GM18511 (cell line): ENCODE measurements around the gene ZNF322.

Experiments
- ATAC-seq: cut with Tn5 transposase; IDR thresholded peaks from one replicate; pipeline ENCODE4 v1.9.1; 2021; ENCODE audit warnings: mild to moderate bottlenecking, moderate library complexity; ENCODE audit not compliant: unreplicated experiment

Gene ZNF322

DNA sequence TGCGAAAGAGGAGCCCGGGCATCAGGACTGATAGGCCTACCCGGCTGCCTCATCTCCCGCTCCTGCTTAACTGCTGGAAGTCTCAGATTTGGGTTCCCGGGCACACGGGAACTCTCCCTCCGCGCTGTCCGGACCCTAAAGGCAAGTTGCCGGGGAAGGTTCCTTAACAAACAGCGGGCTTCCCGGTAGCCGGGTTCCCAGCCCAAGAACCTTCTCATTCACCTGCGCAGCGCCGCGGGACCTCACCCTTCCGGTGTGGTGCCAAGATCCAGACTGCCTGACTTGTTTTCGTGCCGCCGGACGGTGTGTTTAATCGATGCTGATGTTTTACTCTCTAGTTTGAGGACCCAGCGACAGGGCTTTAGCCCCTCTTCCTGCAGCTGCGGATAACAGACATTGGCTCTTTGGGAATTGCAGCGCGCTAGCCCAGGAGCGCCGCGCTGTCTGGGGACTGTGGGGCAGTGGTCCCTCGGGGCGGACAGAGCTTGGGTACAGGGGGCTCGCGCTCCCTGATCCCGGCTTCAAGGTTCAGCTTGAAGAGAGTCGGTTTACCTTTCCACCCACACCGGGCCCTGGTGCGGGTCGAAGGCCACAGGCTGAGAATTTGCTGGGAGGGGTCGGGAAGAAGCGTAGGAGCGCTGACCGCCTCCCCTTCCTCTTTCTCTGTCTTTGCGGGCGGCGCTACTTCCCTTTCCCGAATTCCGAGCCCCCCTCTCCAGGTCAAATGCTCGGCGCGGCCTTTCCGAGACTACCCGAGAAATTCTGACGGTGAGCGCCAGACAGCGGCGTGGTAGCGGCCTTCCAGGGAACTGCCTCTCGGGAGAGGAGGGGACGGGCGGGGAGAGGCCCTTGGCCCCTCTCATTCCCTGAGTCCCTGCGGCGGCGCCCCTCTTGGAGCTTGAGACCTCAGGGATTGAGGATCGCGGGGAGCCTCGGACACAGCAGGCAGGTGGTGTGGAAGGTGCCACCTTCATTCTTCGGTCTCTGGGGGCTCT is 45.6 kb downstream of the ZNF322 start:
- no peak for ATAC-seq

DNA sequence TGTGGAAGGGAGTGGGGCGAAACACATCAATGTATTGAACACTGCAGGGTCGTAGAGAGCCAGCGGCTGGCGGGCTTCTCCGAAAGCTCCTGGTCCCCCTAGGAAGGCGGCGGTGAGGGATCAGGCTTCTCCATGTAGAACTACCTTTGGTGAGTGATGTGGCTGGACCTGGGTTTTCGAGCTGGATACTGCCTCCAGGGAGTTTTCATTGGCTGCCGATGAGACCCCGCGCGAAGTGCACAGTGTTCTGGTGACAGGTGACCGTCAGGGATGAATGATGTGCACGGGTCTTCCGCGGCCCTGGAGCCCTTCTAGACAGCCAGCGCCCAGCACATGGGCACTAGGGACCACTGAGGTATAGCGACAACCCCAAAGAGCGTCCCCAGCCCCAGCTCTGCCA is 46.3 kb downstream of the ZNF322 start:
- ATAC-seq: no peak

DNA sequence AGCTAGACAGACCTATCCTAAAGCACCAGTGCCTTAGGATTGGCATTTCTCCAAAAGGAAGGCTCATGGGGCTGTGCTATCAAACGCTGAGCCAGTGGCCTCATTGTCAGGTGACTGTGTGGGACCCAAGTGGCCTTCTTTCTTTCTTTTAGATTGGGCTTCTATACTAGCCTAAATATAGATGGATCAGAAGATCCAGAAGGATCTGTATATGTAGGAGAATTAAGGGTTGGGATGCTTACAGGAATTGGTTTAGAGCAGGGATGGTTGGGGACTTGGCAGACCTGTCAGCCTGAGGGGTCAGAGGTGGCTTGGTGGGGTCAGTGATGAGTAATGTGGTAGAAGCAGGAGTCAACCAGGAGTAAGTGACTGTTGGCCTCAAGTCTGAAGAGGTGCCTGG is 47.9 kb downstream of the ZNF322 start:
- ATAC-seq: no peak

DNA sequence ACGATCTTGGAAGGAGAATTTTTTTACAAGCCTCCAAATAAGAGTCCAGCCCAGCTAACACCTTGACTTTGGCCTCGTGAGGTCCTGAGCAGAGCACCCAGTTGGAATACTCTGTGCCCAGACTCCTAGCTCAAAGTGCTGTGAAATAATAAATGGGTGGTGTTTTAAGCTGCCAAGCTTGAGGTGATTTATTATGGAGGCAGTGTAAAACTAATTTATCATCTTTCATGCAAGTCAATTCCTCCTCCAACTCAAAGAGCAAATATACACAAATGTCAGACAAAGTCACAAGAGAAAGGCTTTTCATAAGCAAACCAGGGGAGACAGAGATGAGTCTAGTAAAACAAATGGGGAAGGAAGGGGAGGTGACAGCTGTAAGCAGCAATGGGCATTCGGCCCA is 50.1 kb downstream of the ZNF322 start:
- ATAC-seq: no peak

DNA sequence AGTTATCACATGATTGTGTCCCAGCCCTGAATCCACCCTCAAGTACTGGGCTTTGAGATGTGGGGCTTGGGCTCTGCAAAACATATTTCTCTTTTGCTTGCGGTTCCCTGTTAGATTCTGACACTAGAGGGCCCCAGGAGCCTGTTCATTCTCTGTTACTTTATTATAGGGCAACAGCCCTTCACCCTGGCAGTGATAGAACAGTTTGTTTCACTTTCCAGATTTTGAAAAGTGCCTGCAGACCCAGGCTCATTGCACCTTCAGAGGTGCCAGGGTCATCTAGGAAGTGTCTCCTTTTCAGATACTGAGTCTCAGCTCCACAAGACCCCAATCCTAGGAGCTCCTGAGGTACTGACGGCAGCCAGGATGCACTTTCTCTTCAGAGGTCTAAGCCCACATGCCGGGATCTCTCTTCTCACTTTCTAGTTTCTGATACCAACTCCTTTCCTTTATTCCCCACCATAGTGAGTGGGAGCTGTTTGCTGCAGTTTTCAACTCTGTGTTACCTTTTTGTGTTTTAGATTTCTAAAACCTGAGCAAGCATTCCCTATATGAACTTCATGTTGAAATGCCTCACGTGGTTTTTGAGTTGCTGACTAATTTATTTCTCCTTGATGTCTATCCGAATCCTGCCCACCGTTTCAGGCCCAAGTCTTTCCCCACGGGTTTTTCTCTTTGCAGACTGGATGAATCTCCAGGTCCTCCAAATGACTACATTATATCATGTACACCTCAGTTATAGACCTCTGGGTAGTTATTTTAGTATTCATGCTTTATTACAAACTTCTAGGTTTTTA is 51.9 kb downstream of the ZNF322 start:
- ATAC-seq: peak; percentile 75

DNA sequence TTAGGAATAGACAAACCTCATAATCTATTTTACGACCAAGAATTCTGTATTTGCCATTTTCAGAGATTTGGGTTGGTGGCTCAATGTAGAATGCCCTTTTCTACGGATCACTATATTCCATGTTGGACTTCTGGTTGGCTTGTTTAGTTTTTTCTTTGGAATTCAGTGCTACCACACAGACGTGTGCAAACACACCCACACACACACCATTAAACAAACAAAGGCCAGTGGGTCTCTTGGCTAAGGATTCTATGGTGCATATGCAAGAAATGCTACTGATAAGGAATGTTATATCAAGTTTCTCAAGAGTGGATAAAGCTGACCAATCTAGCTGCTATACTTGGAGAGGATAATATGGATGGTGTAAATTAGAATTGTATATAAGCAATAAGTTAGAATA is 54.7 kb downstream of the ZNF322 start:
- ATAC-seq: no peak

DNA sequence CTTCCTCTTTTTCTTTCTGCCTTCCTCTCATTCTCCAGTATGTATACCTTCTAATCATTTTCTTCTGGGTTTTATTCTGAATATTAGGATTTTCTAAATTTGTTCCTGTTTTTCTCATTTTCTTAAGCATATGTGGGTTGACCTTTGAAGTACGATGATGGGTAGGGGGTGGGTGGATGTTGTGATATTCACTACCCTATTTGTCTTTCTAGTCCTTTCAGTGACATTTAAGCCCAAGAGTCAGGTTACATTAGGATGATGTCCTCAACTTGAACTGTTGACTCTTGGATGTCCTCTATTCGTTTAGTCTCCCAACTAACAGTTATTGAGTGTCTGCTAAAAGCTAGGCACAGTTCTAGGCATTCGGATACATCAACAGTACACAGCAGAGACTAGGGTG is 55.5 kb downstream of the ZNF322 start:
- no peak for ATAC-seq

DNA sequence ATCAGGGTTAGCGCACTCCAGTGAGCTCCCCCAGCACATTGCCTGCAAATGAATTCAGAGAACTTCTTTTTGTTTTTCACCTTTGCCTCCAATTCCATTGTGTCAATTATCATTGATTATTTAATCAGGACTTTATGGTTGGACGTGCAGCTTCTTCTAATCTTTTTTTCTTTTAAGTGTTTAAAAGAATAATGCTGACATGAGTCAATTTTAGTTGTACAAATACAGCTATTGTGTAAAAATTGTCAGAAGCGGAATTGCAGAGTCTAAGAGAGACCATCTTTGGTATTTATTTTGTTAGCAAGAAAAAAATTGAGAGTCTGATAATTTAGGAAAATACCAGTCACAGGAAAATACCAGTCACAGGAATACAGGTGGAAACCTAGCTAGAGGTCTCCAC is 57.3 kb downstream of the ZNF322 start:
- no peak for ATAC-seq

DNA sequence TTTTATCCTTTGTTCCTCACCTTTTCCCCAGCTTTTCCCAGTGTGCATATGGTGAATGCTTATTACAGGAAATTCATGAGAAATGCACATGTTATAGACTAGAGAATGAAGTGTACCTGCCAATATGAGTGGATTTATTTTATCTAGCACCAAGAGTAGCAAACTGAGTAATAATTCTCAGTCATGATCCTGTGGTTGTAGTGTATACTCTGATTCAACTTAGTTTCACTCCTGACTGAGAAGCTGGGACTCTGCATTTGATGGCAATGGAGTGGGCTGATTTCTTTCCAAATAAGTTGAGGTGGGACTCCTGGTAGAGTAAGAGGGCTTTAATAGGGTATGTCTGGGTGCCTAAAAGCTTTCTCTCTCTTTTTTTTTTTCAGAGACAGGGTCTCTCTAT is 58.8 kb downstream of the ZNF322 start:
- ATAC-seq: no peak

DNA sequence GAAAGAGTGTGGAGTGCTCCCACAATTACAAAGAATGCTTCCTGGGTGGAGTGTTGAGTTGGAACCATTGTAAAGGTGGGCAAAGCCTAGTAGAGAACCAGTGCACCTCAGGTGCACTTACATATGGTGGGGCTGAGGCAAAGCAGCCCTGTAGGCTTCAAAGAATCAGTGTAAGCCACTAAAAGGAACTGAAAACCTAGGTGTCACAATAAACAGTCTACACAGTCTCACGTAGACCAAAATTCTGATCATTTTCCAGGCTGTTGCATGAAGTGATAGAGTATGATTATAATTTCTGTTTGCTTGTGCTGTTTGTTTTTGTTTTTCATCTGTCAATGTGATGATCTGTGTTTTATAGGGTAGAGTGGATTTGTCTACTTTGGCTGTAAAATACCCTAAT is 60.0 kb downstream of the ZNF322 start:
- no peak for ATAC-seq

DNA sequence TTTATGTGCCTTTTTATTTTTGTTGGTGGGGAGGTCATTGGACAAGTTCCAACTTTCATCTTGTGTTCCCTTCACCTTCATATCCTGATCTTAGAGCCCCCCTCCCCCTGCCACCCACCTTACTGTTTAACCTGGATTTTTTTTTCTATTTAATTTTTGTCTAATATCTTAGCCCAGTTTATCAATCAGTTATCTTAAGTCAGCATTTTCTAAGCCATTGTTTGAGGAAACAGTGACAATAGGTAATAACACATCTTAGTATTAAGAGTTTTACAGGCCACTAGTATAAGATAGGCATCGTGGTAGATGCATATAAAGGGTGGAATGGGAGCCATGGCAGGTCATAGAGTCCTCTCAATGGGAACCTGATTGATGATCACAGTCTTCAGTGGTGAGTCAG is 60.4 kb downstream of the ZNF322 start:
- no peak for ATAC-seq

DNA sequence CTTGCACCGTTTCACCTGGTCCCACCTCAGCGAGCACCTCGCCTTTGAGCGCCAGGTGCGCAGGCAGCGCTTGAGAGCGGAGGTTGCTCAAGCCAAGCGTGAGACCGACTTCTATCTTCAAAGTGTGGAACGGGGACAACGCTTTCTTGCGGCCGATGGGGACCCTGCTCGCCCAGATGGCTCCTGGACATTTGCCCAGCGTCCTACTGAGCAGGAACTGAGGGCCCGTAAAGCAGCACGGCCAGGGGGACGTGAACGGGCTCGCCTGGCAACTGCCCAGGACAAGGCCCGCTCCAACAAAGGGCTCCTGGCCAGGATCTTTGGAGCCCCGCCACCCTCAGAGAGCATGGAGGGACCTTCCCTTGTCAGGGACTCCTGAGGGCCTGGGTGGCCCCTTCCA is 61.3 kb downstream of the ZNF322 start:
- ATAC-seq: no peak

DNA sequence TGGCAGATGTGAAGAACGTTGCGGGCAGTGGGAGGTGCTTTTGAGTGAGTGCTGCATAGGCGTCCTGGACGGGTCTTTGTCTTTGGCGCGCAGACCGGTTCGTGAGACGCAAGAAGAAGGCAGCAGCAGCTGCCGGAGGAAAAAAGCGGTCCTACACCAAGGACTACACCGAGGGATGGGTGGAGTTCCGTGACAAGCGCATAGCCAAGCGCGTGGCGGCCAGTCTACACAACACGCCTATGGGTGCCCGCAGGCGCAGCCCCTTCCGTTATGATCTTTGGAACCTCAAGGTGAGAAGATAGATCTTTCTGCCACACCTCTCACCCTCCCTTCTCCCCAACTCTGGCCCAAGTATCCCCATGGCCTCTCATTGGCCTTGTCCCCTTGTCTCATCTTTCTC is 61.7 kb downstream of the ZNF322 start:
- ATAC-seq: no peak

DNA sequence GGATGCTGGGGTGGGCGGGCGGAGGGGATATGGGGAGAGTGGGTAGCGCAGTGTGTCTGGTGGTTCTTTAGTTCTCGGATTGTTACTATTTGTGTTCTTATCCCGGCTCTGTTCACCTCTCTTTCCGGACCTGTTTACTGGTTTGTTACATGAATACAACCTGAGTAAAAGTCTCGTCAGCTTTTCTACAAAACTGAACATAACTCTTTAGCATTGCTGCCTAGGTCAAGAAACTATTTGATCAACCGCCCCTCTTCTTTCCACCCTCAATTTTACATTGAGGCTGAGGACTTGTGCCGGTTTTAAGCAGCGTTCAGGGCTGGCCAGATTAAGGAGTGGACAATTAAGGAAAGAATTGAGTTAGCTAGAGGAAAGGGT is 62.2 kb downstream of the ZNF322 start:
- ATAC-seq: no peak

DNA sequence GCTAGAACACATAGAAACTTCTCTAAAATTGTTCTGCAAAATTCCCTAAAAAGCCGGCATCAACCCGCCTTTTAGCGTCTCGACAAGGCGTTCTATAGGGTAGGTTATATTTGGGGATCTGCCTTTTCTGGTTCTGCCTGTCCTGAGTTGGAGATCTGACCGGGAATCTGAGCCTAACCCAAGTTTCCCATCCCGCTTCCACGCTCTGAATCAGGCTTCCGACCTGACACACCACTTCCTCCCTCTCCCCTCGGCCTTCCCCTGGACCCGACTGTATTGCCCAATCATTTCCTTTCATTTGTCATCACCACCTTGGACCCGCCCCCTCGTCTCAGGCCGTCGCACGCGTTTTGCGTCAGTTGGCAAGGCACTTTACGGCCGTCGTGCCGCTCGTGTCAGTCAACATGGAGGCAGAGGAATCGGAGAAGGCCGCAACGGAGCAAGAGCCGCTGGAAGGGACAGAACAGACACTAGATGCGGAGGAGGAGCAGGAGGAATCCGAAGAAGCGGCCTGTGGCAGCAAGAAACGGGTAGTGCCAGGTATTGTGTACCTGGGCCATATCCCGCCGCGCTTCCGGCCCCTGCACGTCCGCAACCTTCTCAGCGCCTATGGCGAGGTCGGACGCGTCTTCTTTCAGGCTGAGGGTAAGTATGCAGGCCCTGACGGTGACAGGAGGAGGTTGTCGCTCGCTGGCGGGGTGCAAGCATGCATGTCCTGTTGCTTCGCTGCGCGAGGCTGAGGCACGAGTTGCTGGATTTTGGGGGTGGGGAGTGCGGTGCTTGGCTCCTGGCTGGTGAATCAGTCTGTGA is 62.8 kb downstream of the ZNF322 start, which contains the start of gene ABT1:
TSS of gene ABT1 (plus strand) at position 375 of the 810 bp plus-strand sequence. CDS start at position 405, 30 bp downstream.
- peak; percentile 80 for ATAC-seq

DNA sequence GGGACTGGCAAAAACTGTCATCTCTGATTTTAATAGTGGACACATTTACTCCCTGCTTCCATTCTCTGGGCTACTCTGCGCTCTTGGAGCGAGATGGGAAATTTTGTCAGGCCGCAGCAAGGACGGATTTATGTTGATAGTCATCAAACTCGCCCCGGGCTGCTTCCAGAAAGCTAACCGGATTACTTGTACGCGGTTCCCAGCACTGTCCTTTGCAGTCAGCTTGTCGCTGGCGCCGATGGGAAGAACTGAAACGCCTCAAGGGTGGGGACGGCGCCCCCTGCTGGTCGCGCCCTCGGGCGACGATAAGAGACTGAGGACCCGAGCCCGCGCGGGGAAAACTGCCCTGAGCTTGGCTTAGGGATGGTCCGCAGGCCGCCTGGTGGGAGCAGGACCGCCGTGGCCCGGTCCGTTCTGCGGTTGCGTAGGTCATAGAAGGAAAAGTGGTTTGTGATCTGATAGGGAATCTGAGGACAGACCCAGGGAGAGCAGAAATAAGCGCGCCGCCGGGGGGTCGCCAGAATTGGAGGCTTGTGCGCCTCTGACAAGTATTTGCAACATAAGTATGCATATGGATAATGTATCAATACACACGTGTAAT is 63.8 kb downstream of the ZNF322 start:
- ATAC-seq: peak; percentile 62

DNA sequence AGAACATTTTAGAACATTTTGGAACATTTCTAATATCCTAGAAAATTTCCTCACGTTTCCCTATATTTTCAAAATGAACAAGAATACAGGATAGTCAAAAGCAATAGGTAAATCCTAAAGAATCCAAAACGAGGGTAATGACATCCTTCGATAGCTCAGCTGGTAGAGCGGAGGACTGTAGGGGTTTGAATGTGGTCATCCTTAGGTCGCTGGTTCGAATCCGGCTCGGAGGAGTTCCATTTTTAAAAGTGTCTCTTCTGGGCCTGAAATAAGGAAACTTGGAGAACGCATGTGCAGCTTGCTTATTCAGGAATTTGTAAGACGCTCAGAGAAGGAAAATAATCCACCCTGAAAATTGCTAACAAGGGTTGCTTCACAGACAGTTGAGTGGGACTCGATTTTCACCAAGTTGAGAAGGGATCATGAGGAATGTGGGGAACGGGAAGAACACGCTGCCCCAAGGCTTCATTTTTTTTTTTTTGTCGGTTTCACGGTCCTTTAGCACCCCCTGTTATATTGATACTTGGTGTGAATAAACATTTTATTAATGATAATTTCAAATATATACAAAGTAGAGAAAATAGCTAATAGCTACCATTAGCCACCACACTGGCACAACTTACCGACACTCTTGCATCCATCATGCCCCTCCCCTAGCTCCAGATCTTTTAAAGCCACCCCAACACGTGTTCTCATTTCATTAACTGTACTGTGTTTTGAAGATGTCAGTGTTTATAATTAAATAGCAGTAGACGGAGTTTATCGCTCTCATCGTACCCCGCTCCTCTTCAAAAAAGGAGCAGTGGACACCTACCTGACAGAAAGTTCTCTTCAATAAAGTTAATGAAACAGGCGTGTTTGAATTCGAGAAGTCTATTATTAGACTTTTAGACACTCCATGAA is 64.6 kb downstream of the ZNF322 start:
- no peak for ATAC-seq

DNA sequence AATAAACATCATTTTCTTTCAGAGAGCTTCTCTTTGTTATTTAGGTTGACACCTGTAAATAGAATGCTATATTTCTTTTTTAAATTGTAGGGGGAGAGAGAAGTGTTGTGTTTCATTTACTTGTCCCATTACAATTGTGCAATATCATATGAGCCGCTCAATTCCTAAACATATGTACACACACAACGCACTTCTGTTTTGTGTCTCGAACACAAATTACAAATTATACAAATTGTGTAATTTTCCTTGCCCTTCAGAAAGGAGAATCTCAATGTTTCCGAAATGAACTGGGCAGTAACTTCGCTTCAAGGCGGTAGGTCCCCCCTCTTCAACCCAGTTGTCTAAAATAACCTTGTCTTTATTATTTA is 65.4 kb downstream of the ZNF322 start:
- ATAC-seq: no peak

DNA sequence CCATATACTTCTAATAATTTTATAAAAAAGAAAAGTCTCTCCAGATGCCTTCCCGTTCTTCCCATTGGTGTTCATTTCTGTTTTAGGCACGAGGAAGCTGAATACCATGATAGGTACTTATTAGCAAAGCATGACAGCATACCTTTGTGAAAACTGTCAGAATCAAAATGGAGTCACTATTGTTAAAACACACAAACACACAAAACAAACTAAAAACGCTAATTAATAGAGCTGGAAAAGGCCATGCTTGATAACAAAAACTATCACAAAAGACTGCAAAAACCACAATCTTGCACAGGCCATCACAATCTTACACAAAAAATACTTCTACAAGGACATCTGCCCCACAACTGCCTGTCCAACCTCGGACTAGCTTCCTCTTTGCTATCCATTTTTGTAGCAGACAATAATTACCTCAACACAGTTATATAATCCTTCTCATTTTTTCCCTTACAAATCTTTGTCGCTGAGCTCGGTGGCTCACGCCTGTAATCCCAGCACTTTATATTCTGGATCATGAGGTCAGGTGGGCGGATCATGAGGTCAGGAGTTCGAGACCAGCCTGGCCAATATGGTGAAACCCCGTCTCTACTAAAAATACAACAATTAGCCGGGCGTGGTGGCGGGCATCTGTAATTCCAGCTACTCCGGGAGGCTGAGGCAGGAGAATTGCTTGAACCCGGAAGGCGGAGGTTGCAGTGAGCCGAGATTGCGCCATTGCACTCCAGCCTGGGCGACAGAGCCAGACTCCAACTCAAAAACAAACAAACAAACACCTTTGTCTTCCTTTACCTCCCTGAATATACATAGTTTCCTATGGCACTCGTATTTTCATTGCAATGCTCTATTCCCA is 66.0 kb downstream of the ZNF322 start:
- ATAC-seq: no peak
